Mucosa of descending colon (tissue), 3 donors: ENCODE measurements around the gene AK5. TPM values are rescaled to one million over a fixed set of nuclear protein-coding genes. Genes with fewer than 3 reads are reported as not detected.

Source experiments
- ATAC-seq: fragments of 200-7000 bp; cut with Tn5 transposase; one replicate; pipeline ENCODE4 v1.9.1; 2020; ENCODE audit warnings: mild to moderate bottlenecking, moderate library complexity
- DNase-seq, 3 donors: peaks; one replicate each; pipeline ENCODE4 v3.0.0-alpha.2; 2020
- H3K36me3 ChIP-seq: fragments of 200-600 bp; one replicate; pipeline ENCODE4 v1.8.0; 2021; ENCODE audit warnings: low read depth, mild to moderate bottlenecking
- H3K4me1 ChIP-seq: fragments of 200-600 bp; one replicate; pipeline ENCODE4 v1.8.0; 2021; ENCODE audit warnings: low read depth, mild to moderate bottlenecking
- H3K4me3 ChIP-seq: fragments of 200-600 bp; one replicate; pipeline ENCODE4 v1.8.0; 2021; ENCODE audit warnings: mild to moderate bottlenecking
- H3K9me3 ChIP-seq: fragments of 200-600 bp; one replicate; pipeline ENCODE4 v1.8.0; 2021; ENCODE audit warnings: mild to moderate bottlenecking
- intact Hi-C, 2 donors: fragments of 100-400 bp; cut with DNase I in 1 of 2; cut with micrococcal nuclease in 1 of 2; formaldehyde crosslinking; loops; one replicate each; pipeline versions ENCODE4 v1.11.0 to v1.11.1; 2022; cut with DNase I, micrococcal nuclease
- total RNA-seq, 3 donors: library from RNA; stranded (reverse); fragmentation: NEBNext Ultra II Directional in 2 of 3; extraction: Animal tissue kit (Norgen Biotek cat#: 25700) in 2 of 3; gene quantifications; one replicate each; pipeline versions ENCODE4 v1.2.1 to v1.2.4, GENCODE V29; 2021 to 2023
- TF ChIP-seq, protein P1 (sequence below): fragments of 200-600 bp; IDR thresholded peaks from one replicate; pipeline ENCODE4 v1.8.0; 2022; ENCODE audit warnings: antibody characterized with exemption, mild to moderate bottlenecking
- donor health status: DM: no; HTN: no; CAD: no; lungs with moderate emphysema.
- donor health status: DM: no; HTN: no; CAD: no.
- donor health status: DM: no; HTN: yes; CAD: no.

The AK5 gene
- total RNA-seq, 3 donors from 2014 or later, result 0.51 to 3.0 (median 0.84) TPM

DNA sequence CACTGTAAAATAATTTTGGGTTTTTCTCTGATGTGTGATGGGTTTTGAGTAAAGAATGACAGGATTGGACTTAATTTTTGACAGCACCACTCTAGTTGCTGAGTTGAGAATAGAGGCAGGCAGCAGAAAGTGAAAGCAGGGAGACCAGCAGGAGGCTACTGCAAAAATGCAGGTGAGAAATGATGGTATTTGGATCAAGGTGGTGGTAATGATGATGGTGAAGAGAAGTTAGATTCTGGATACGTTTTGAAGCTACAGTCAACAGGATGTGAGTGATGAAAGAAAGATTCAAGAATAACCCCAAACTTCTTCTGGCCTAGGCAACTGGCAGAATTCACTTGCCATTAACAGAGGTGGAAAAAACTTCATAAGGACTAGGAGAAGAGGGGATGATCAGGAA is 14.8 kb upstream of the AK5 start:
- Histone ChIP-seq H3K36me3 (no peaks in the 10 kb centered on the region), H3K4me3 (no peak overlapping the region), H3K9me3 (no peaks in the 10 kb centered on the region), H3K4me1 (no peaks in the 10 kb centered on the region)
- ATAC-seq, result no peak
- intact Hi-C loops, result no loop called here
- DNase-seq, result no peak
- TF ChIP-seq, protein P1, sequence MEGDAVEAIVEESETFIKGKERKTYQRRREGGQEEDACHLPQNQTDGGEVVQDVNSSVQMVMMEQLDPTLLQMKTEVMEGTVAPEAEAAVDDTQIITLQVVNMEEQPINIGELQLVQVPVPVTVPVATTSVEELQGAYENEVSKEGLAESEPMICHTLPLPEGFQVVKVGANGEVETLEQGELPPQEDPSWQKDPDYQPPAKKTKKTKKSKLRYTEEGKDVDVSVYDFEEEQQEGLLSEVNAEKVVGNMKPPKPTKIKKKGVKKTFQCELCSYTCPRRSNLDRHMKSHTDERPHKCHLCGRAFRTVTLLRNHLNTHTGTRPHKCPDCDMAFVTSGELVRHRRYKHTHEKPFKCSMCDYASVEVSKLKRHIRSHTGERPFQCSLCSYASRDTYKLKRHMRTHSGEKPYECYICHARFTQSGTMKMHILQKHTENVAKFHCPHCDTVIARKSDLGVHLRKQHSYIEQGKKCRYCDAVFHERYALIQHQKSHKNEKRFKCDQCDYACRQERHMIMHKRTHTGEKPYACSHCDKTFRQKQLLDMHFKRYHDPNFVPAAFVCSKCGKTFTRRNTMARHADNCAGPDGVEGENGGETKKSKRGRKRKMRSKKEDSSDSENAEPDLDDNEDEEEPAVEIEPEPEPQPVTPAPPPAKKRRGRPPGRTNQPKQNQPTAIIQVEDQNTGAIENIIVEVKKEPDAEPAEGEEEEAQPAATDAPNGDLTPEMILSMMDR, result no peak

DNA sequence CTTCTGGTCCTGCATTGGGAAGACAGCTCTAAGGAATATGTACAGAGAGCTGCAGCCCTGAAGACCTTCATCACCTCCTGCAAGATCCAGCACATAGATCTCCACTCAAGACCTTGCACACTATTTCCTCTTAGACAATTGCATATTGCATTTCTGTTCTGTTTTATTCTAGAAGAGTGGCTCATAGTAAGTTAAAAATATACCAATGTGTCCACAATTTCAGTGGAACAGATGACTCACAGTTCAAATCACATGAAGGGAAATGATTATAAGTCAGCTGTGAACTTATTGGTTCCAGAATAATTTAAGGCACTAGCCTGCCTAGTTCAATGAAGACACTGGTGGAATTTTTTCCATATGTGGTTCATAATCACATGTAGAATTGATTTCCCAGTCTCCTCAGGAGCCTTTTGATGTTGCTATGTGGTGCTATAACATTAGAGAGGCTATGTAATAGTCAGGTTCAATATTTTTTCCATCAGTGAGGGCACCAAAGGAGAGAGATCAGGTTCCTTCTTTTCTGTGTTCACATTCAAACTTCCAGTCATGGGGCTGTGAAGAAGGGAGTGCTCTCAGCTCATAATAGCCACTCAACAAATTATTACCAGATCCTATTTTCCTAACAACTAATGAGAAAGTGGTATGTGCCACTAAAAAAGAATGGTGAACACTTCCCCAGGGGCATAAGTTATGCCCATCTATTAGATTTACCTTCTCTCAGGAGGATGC is 9.8 kb upstream of the AK5 start:
- TF ChIP-seq, protein P1, result no peak
- H3K4me3 ChIP-seq, result no peak overlapping the region
- no peaks in the 10 kb centered on the region for H3K9me3 ChIP-seq
- intact Hi-C loops, result no loop called here
- no peak for DNase-seq
- H3K36me3 ChIP-seq, result no peaks in the 10 kb centered on the region
- ATAC-seq, result no peak
- H3K4me1 ChIP-seq, result no peaks in the 10 kb centered on the region

DNA sequence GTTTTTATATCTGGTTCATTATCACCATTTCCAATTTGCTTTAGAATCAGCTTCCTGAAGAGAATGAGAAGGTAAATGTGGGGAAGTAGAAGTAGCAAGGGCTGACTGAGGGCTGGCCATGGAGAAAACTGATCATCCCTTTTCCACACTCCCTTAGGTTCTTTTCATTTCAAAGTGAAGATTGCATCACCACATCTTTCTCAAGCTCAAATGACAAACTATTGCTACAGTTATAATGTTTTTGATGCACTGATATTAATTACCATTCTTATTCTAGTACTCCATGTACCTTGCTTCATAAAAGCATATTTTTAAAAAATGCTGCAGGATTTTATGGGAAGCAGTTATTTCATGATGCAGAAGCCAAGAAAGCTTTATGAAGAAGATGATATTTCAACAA is 7.9 kb upstream of the AK5 start:
- no peak for ATAC-seq

DNA sequence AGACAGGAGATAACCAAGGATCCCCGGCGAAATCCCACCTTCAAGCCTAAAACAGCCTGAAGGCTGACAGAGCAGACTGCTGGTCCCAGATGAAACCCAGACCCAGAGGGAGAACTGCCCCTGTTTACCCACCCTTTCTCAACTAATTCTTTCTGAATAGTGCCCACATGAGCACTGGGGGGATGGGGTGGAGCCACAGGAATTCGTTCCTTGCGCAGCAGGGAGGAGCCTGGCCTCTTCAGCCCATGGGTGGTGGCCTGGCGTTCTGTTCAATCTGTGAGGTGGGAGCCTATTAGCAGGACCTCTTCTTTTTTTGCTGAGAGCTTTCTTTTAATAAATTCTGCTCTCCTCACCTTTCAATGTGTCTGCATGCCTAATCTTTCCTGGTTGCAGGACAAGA is 6.6 kb upstream of the AK5 start:
- H3K4me1 ChIP-seq, result no peaks in the 10 kb centered on the region
- H3K36me3 ChIP-seq, result no peaks in the 10 kb centered on the region
- H3K9me3 ChIP-seq, result no peaks in the 10 kb centered on the region
- ATAC-seq (no peak), DNase-seq (no peak)
- no peak overlapping the region for H3K4me3 ChIP-seq
- TF ChIP-seq, protein P1, result no peak
- intact Hi-C loops, result no loop called here

More for the DNA sequence above, 7.9 kb upstream of the AK5 start:
- H3K9me3 ChIP-seq, result no peaks in the 10 kb centered on the region
- H3K4me1 ChIP-seq, result no peaks in the 10 kb centered on the region
- intact Hi-C loops, result no loop called here
- TF ChIP-seq, protein P1, result no peak
- no peak overlapping the region for H3K4me3 ChIP-seq
- H3K36me3 ChIP-seq, result no peaks in the 10 kb centered on the region
- no peak for DNase-seq

DNA sequence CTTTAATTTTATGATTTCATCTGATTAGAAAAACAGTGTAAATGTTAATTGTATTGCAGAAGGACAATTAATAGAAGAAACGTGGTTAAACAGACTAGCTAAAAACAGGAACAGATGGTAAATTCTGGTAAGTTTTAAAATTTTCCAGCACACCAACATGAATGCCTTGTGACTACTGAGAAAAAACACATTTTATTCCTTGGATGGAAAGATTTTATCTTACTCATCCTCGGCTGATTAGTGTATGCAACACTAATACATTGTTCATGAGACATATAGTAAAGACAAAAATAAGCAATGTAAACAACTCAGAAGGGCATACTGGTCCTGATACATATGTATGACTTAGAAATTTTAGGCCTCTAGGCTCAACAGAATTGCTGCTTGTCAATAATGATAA is 4.9 kb upstream of the AK5 start:
- no peaks in the 10 kb centered on the region for H3K4me1 ChIP-seq
- no peak for DNase-seq
- no peaks in the 10 kb centered on the region for H3K36me3 ChIP-seq
- H3K9me3 ChIP-seq, result no peaks in the 10 kb centered on the region
- TF ChIP-seq, protein P1, result no peak
- ATAC-seq, result no peak
- intact Hi-C loops, result no loop called here
- no peak overlapping the region for H3K4me3 ChIP-seq
